CD14-positive monocyte (primary cell): ENCODE measurements around the gene DNAJC18. TPM values are rescaled to one million over a fixed set of nuclear protein-coding genes. Genes with fewer than 3 reads are reported as not detected.

Source experiments
- DNase-seq, 3 donors: peaks; one replicate each; pipeline ENCODE4 v3.0.0-alpha.2; 2011 to 2022
- H2AFZ ChIP-seq: 2 replicates; pipeline ENCODE4 v1.6.0; 2012; ENCODE audit warnings: mild to moderate bottlenecking, low read depth, low read length, inconsistent platforms; ENCODE audit not compliant: insufficient read depth, poor library complexity, severe bottlenecking
- H3K27ac ChIP-seq, 2 donors: 1 replicate in 1 of 2; 2 replicates in 1 of 2; pipeline ENCODE4 v1.5.1; 2012 to 2013; ENCODE audit warnings: low read length in 2 of 2, control low read depth in 1 of 2, inconsistent platforms in 1 of 2, low read depth in 1 of 2, mild to moderate bottlenecking in 1 of 2
- H3K27me3 ChIP-seq, 2 donors: one replicate each; pipeline versions ENCODE4 v1.6.0 to v1.6.1; 2011 to 2013; ENCODE audit warnings: low read length in 2 of 2; ENCODE audit not compliant: control insufficient read depth in 2 of 2, insufficient read depth in 2 of 2
- H3K36me3 ChIP-seq, 2 donors: replicated peaks in 1 of 2; 1 replicate in 1 of 2; 2 replicates in 1 of 2; pipeline versions ENCODE4 v1.5.1 to v1.6.1; 2012 to 2013; ENCODE audit warnings: low read length in 2 of 2, control low read depth in 1 of 2, inconsistent platforms in 1 of 2, mild to moderate bottlenecking in 1 of 2; ENCODE audit not compliant: insufficient read depth in 2 of 2, control insufficient read depth in 1 of 2
- H3K4me1 ChIP-seq, 2 donors: 1 replicate in 1 of 2; 2 replicates in 1 of 2; pipeline versions ENCODE4 v1.5.1 to v1.6.1; 2012 to 2013; ENCODE audit warnings: low read length in 2 of 2, control low read depth in 1 of 2, inconsistent platforms in 1 of 2, mild to moderate bottlenecking in 1 of 2, moderate library complexity in 1 of 2; ENCODE audit not compliant: insufficient read depth in 2 of 2, control insufficient read depth in 1 of 2
- H3K4me2 ChIP-seq: replicated peaks from 2 replicates; pipeline ENCODE3; 2012; ENCODE audit warnings: low read length, moderate library complexity, mild to moderate bottlenecking; ENCODE audit not compliant: poor library complexity, severe bottlenecking; ENCODE audit errors: extremely low read depth
- H3K4me3 ChIP-seq, 3 experiments: fragments of 200-600 bp in 1 of 3; sonication (generic) in 1 of 3; replicated peaks in 1 of 3; 1 replicate in 2 of 3; 2 replicates in 1 of 3; pipeline ENCODE4 v1.5.1; 2011 to 2013; ENCODE audit warnings: low read length in 3 of 3, mild to moderate bottlenecking in 3 of 3, control low read depth in 2 of 3, low read depth in 2 of 3, inconsistent platforms in 1 of 3, moderate library complexity in 1 of 3
- H3K79me2 ChIP-seq: 2 replicates; pipeline ENCODE4 v1.6.0; 2012; ENCODE audit warnings: mild to moderate bottlenecking, control low read depth, inconsistent platforms, low read length, moderate library complexity; ENCODE audit not compliant: insufficient read depth
- H3K9ac ChIP-seq: 2 replicates; pipeline ENCODE4 v1.6.0; 2017; ENCODE audit warnings: low read length, mild to moderate bottlenecking; ENCODE audit not compliant: insufficient read depth, poor library complexity, severe bottlenecking
- H3K9me3 ChIP-seq, 2 donors: replicated peaks in 1 of 2; 1 replicate in 1 of 2; 2 replicates in 1 of 2; pipeline versions ENCODE4 v1.5.1 to v1.6.1; 2012 to 2013; ENCODE audit warnings: low read length in 2 of 2, control low read depth in 1 of 2; ENCODE audit not compliant: control insufficient read depth in 1 of 2, insufficient read depth in 1 of 2
- H4K20me1 ChIP-seq: 2 replicates; pipeline ENCODE4 v1.6.0; 2012; ENCODE audit warnings: mild to moderate bottlenecking, low read length, control low read depth, moderate library complexity; ENCODE audit not compliant: insufficient read depth
- H3K27ac Mint-ChIP-seq, 7 donors: one replicate each; pipeline ENCODE4 v1.8.0; 2020; ENCODE audit warnings: mild to moderate bottlenecking in 7 of 7, mixed read lengths in 7 of 7, moderate library complexity in 6 of 7, inconsistent platforms in 2 of 7
- H3K27me3 Mint-ChIP-seq, 3 donors: one replicate each; pipeline ENCODE4 v1.8.0; 2021 to 2022; ENCODE audit warnings: low read depth in 3 of 3, mild to moderate bottlenecking in 3 of 3, mixed read lengths in 3 of 3, moderate library complexity in 3 of 3, inconsistent platforms in 1 of 3
- H3K36me3 Mint-ChIP-seq, 2 donors: one replicate each; pipeline ENCODE4 v1.8.0; 2020; ENCODE audit warnings: mixed read lengths in 2 of 2, inconsistent platforms in 1 of 2, mild to moderate bottlenecking in 1 of 2
- H3K4me1 Mint-ChIP-seq: one replicate; pipeline ENCODE4 v1.8.0; 2020; ENCODE audit warnings: mild to moderate bottlenecking, mixed read lengths
- H3K4me3 Mint-ChIP-seq, 2 donors: one replicate each; pipeline ENCODE4 v1.8.0; 2020; ENCODE audit warnings: mild to moderate bottlenecking in 2 of 2, mixed read lengths in 2 of 2, moderate library complexity in 1 of 2
- H3K9me3 Mint-ChIP-seq, 7 donors: one replicate each; pipeline ENCODE4 v1.8.0; 2020 to 2022; ENCODE audit warnings: mixed read lengths in 7 of 7, mild to moderate bottlenecking in 6 of 7, moderate library complexity in 6 of 7, inconsistent platforms in 2 of 7
- WGBS: methylation state at CpG from one replicate; pipeline ENCODE4 v1.1.5; 2013; ENCODE audit warnings: missing lambda C conversion rate; ENCODE audit not compliant: insufficient coverage; 5-methylcytosine and 5-hydroxymethylcytosine counted together
- intact Hi-C, 2 donors: fragments of 100-400 bp; cut with micrococcal nuclease; formaldehyde crosslinking; loops; one replicate each; pipeline versions ENCODE4 v1.15.0 to v1.15.1; 2023
- polyA plus RNA-seq, 3 donors: library from polyadenylated mRNA; depleted of rRNA in 1 of 3; unstranded in 2 of 3; stranded (reverse) in 1 of 3; fragments of 300-500 nt in 2 of 3; fragments of >200 nt in 1 of 3; fragmentation: Illumina TruSeq in 2 of 3; gene quantifications; 1 replicate in 2 of 3; 2 replicates in 1 of 3; pipeline ENCODE4 v1.2.3, GENCODE V29; 2012 to 2021
- TF ChIP-seq, protein P1 (sequence below): fragments of 200-600 bp; IDR thresholded peaks from one replicate; pipeline ENCODE4 v1.8.0; 2022; ENCODE audit warnings: antibody characterized with exemption, mild to moderate bottlenecking

Gene DNAJC18
- polyA plus RNA-seq, 3 donors: 0.87 to 2.6 (median 2.2) TPM

DNA sequence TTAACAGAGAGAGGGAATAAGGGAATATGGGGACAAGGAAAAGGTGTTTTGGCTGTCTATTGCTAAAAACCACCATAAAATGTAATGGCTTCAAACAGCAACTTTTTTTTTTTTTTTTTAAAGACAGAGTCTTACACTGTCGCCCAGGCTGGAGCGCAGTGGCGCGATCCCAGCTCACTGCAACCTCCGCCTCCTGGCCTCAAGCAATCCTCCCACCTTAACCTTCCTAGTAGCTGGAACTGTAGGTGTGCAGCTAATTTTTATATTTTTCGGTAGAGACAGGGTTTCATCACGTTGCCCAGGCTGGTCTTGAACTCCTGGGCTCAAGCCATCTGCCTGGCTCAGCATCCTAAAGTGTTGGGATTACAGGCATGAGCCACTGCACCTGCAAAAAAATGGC is 31.1 kb downstream of the DNAJC18 start:
- H3K4me1 ChIP-seq: peaks cover 9 to 11% of the 10 kb centered on the region in 2 donors
- WGBS: 100% methylated on average over 2 of the region's 7 CpGs
- peaks cover 17% of the 10 kb centered on the region for H3K4me1 Mint-ChIP-seq
- intact Hi-C loops: no loop called here
- no peak for DNase-seq
- no peaks in the 10 kb centered on the region for H3K36me3 ChIP-seq
- H3K9ac ChIP-seq: no peak overlapping the region
- H3K27me3 ChIP-seq: no peaks in the 10 kb centered on the region
- no peaks in the 10 kb centered on the region for H3K79me2 ChIP-seq
- H3K27ac Mint-ChIP-seq: no peak overlapping the region
- H3K9me3 Mint-ChIP-seq: peaks cover 0 to 1% (median 0%) of the 10 kb centered on the region in 7 donors
- H3K4me3 Mint-ChIP-seq: no peak overlapping the region
- no peak overlapping the region for H3K4me2 ChIP-seq
- no peaks in the 10 kb centered on the region for H4K20me1 ChIP-seq
- H3K27ac ChIP-seq: no peak overlapping the region
- no peaks in the 10 kb centered on the region for H3K9me3 ChIP-seq
- no peak overlapping the region for H3K4me3 ChIP-seq
- no peak overlapping the region for H2AFZ ChIP-seq
- H3K36me3 Mint-ChIP-seq: no peaks in the 10 kb centered on the region
- TF ChIP-seq, protein P1, sequence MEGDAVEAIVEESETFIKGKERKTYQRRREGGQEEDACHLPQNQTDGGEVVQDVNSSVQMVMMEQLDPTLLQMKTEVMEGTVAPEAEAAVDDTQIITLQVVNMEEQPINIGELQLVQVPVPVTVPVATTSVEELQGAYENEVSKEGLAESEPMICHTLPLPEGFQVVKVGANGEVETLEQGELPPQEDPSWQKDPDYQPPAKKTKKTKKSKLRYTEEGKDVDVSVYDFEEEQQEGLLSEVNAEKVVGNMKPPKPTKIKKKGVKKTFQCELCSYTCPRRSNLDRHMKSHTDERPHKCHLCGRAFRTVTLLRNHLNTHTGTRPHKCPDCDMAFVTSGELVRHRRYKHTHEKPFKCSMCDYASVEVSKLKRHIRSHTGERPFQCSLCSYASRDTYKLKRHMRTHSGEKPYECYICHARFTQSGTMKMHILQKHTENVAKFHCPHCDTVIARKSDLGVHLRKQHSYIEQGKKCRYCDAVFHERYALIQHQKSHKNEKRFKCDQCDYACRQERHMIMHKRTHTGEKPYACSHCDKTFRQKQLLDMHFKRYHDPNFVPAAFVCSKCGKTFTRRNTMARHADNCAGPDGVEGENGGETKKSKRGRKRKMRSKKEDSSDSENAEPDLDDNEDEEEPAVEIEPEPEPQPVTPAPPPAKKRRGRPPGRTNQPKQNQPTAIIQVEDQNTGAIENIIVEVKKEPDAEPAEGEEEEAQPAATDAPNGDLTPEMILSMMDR: no peak
- H3K27me3 Mint-ChIP-seq: peaks cover 0 to 2% (median 0%) of the 10 kb centered on the region in 3 donors

GRCh38 chr5:139407517-139407916 is 31.8 kb downstream of the DNAJC18 start:
- peaks cover 12 to 15% of the 10 kb centered on the region in 2 donors for H3K4me1 ChIP-seq
- peaks cover 0 to 1% (median 0%) of the 10 kb centered on the region in 7 donors for H3K9me3 Mint-ChIP-seq
- H3K79me2 ChIP-seq: no peaks in the 10 kb centered on the region
- H3K4me3 Mint-ChIP-seq: no peak overlapping the region
- H3K4me3 ChIP-seq: no peak overlapping the region
- no peaks in the 10 kb centered on the region for H3K9me3 ChIP-seq
- H3K4me2 ChIP-seq: no peak overlapping the region
- no peaks in the 10 kb centered on the region for H3K36me3 Mint-ChIP-seq
- peak overlapping the region; percentile 13 for H2AFZ ChIP-seq
- H4K20me1 ChIP-seq: no peaks in the 10 kb centered on the region
- H3K27me3 Mint-ChIP-seq: peaks cover 0 to 2% (median 0%) of the 10 kb centered on the region in 3 donors
- H3K27me3 ChIP-seq: no peaks in the 10 kb centered on the region
- H3K27ac ChIP-seq: no peak overlapping the region
- DNase-seq: no peak
- intact Hi-C loops: no loop called here
- H3K36me3 ChIP-seq: no peaks in the 10 kb centered on the region
- peak overlapping the region in 1 of 7 donors; percentile 52 for H3K27ac Mint-ChIP-seq
- TF ChIP-seq, protein P1: no peak
- peaks cover 23% of the 10 kb centered on the region for H3K4me1 Mint-ChIP-seq
- H3K9ac ChIP-seq: no peak overlapping the region
